A549 (cell line): ENCODE results near the gene IFNA21.

Source experiments
- CHD2 ChIP-seq: fragments of 150-350 bp; IDR thresholded peaks from 2 replicates; pipeline ENCODE4 v1.6.1; 2014; ENCODE audit warnings: low read length; ENCODE audit not compliant: partially characterized antibody
- CHD4 ChIP-seq: fragments of 200-600 bp; sonication (generic); IDR thresholded peaks from 2 replicates; pipeline ENCODE4 v1.6.1; 2016; ENCODE audit warnings: antibody characterized with exemption, mild to moderate bottlenecking, borderline replicate concordance
- CTCF ChIP-seq: fragments of >200 bp; sonication (Bioruptor Twin); formaldehyde crosslinking; IDR thresholded peaks from 3 replicates; pipeline ENCODE4 v1.5.1; 2016
- ESRRA ChIP-seq: fragments of 150-350 bp; IDR thresholded peaks from 2 replicates; pipeline ENCODE4 v1.6.1; 2014; ENCODE audit warnings: mild to moderate bottlenecking, low read length, borderline replicate concordance
- FOSB ChIP-seq: fragments of 250-450 bp; sonication (Bioruptor Pico); IDR thresholded peaks from 2 replicates; pipeline ENCODE4 v1.5.0; 2020; ENCODE audit warnings: mild to moderate bottlenecking, moderate library complexity
- JUN ChIP-seq, 2 experiments: fragments of >200 bp; sonication (Bioruptor Twin); formaldehyde crosslinking; IDR thresholded peaks; 2 replicates in 1 of 2; 3 replicates in 1 of 2; pipeline ENCODE4 v1.6.1; 2016 to 2017
- KDM5A ChIP-seq: fragments of 200-600 bp; sonication (generic); IDR thresholded peaks from 2 replicates; pipeline ENCODE4 v1.6.1; 2016; ENCODE audit warnings: antibody characterized with exemption, mild to moderate bottlenecking
- MAX ChIP-seq: IDR thresholded peaks from 2 replicates; pipeline ENCODE4 v1.6.1; 2012
- POLR2A ChIP-seq: IDR thresholded peaks from 2 replicates; pipeline ENCODE4 v1.6.1; 2012; ENCODE audit warnings: mild to moderate bottlenecking, low read length
- REST ChIP-seq: fragments of 200-600 bp; sonication (generic); IDR thresholded peaks from 2 replicates; pipeline ENCODE4 v1.6.1; 2016; ENCODE audit warnings: antibody characterized with exemption, mild to moderate bottlenecking, moderate library complexity
- TP53 ChIP-seq: fragments of 250-450 bp; sonication (Bioruptor Pico); IDR thresholded peaks from 2 replicates; pipeline ENCODE4 v1.5.0; 2021; ENCODE audit warnings: mild to moderate bottlenecking, moderate library complexity

- no peak for TF ChIP-seq CTCF
- TF ChIP-seq REST: no peak
- no peak for TF ChIP-seq TP53 (CRISPR knock-in tag)
- TF ChIP-seq POLR2A: no peak
- TF ChIP-seq CHD2: no peak
- no peak for TF ChIP-seq ESRRA
- no peak for TF ChIP-seq CHD4
- no peak for TF ChIP-seq MAX
- no peak for TF ChIP-seq FOSB (CRISPR knock-in tag)
- no peak for TF ChIP-seq JUN (IDR thresholded peaks at IDR 0.05)
- no peak for TF ChIP-seq KDM5A
These were observed 47.2 kb downstream of the IFNA21 start for GRCh38 chr9:21119093-21119770.
